Measurements from ENCODE around the gene PLCXD1. TPM values are rescaled to one million over a fixed set of nuclear protein-coding genes. Genes with fewer than 3 reads are reported as not detected.

PLCXD1 gene
- total and polyA plus RNA-seq, 9 of the 15 experiments (the other 6 are each of a cell fraction or from before 2014, with no cell fraction given) = 6.0 to 60.2 (median 39.5) TPM

DNA sequence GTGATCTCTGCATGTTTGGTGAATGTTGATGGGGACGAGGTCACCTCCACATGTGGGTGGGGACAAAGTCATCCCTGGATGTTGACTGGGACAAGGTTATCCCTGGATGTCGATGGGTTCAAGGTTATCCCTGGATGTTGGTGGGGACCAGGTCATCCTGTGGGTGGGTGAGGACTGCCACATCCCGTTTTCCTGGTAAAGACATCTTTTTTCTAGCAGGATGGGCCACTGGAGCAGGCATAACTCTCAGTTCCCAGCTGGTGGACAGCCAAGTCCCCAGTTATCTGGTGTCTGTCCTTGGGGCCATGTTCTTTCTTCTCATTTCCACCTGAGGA, 28.3 kb upstream of the PLCXD1 start:
- peaks cover 2 to 14% of the 10 kb centered on the region in 2 experiments; a peak in 4 of 5 replicates for H3K4me1 ChIP-seq (replicated peaks in 1 of 2; ENCODE audit: control insufficient read depth in 2 of 2, insufficient read depth in 2 of 2, low read length in 2 of 2)
- no peak overlapping the region for H3K4me2 ChIP-seq (ENCODE audit: insufficient read depth, low read length)
- TF ChIP-seq TAL1 (IDR thresholded peaks at IDR 0.05) (no peak), ASH1L (IDR thresholded peaks at IDR 0.05; ENCODE audit: borderline replicate concordance, low read depth, partially characterized antibody) (no peak), ESRRA (IDR thresholded peaks at IDR 0.05; ENCODE audit: borderline replicate concordance, low read depth) (no peak), ZNF551 (CRISPR knock-in tag; IDR thresholded peaks at IDR 0.05) (no peak), WHSC1 (IDR thresholded peaks at IDR 0.05; ENCODE audit: low read length) (no peak), ZNF785 (CRISPR knock-in tag; IDR thresholded peaks at IDR 0.05) (no peak), XRCC5 (IDR thresholded peaks at IDR 0.05; ENCODE audit: low read depth, low read length) (no peak)
- TF ChIP-seq, protein P1, sequence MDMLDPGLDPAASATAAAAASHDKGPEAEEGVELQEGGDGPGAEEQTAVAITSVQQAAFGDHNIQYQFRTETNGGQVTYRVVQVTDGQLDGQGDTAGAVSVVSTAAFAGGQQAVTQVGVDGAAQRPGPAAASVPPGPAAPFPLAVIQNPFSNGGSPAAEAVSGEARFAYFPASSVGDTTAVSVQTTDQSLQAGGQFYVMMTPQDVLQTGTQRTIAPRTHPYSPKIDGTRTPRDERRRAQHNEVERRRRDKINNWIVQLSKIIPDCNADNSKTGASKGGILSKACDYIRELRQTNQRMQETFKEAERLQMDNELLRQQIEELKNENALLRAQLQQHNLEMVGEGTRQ (CRISPR knock-in tag; IDR thresholded peaks at IDR 0.05) = no peak
- FAIRE-seq = no peak
- H3K36me3 ChIP-seq (ENCODE audit: control insufficient read depth, insufficient read depth, low read length) = no peaks in the 10 kb centered on the region
- WGBS (ENCODE audit: insufficient coverage, low coverage, missing lambda C conversion rate) = 40% methylated on average over 2 of the region's 3 CpGs
- ATAC-seq = no peak
- H2AFZ ChIP-seq (ENCODE audit: low read depth, low read length) = no peak overlapping the region
- intact Hi-C loops (cut with micrococcal nuclease) = no loop called here
- DNase-seq (ENCODE audit: extremely low read depth in 1 of 4, low spot score in 3 of 4) = no peak
- no TSS peak for BruUV-seq (replicated peaks)
- no peaks in the 10 kb centered on the region for H3K79me2 ChIP-seq (ENCODE audit: control insufficient read depth, insufficient read depth, low read length)
- no peak overlapping the region for H3K27ac ChIP-seq (ENCODE audit: extremely low read depth, low read depth, low read length)
- H3K27me3 ChIP-seq (ENCODE audit: control insufficient read depth in 2 of 2, insufficient read depth in 2 of 2, low read length in 2 of 2) = no peaks in the 10 kb centered on the region; a peak in 2 of 5 replicates
- H3K9me3 ChIP-seq (replicated peaks; ENCODE audit: control insufficient read depth, insufficient read depth, low read depth, low read length) = no peaks in the 10 kb centered on the region
- ChIA-PET CTCF (ENCODE audit: low intra/inter-chr PET ratio) (no interaction called here), POLR2A (no interaction called here)
- no peak overlapping the region for H3K4me3 ChIP-seq
- H3K9me1 ChIP-seq (ENCODE audit: control insufficient read depth, insufficient read depth, low read length) = no peaks in the 10 kb centered on the region
- in situ Hi-C loops (cut with MboI) = no loop called here
- no peaks in the 10 kb centered on the region for H4K20me1 ChIP-seq (replicated peaks; ENCODE audit: control insufficient read depth, insufficient read depth, low read length)
- H3K9ac ChIP-seq (ENCODE audit: insufficient read depth in 1 of 2, low read depth in 2 of 2, low read length in 2 of 2) = no peak overlapping the region
